Activated T-helper 17 cell treated with anti-CD3 and anti-CD28 coated beads, Interleukin-2, amount 50 U/mL, for 72 hours (primary cell): ENCODE results near the gene BMP6. TPM values are rescaled to one million over a fixed set of nuclear protein-coding genes. Genes with fewer than 3 reads are reported as not detected.
A peak's percentile ranks its signal among the peaks of the same experiment; 100 is the strongest.

Experiments used
- ATAC-seq: fragments of 150-1000 bp; cut with Tn5 transposase; replicated peaks from 2 replicates; pipeline ENCODE4 v1.10.0; 2021; ENCODE audit warnings: mild to moderate bottlenecking, moderate library complexity
- H3K27ac Mint-ChIP-seq: one replicate; pipeline ENCODE4 v1.8.0; 2022; ENCODE audit warnings: mixed read lengths
- H3K27me3 Mint-ChIP-seq: one replicate; pipeline ENCODE4 v1.8.0; 2022; ENCODE audit warnings: mixed read lengths
- H3K36me3 Mint-ChIP-seq: one replicate; pipeline ENCODE4 v1.8.0; 2022; ENCODE audit warnings: low read depth, mild to moderate bottlenecking, mixed read lengths
- H3K4me1 Mint-ChIP-seq: one replicate; pipeline ENCODE4 v1.8.0; 2022; ENCODE audit warnings: mixed read lengths
- H3K4me3 Mint-ChIP-seq: one replicate; pipeline ENCODE4 v1.8.0; 2022; ENCODE audit warnings: mild to moderate bottlenecking, mixed read lengths
- H3K9me3 Mint-ChIP-seq: one replicate; pipeline ENCODE4 v1.8.0; 2022; ENCODE audit warnings: mixed read lengths
- total RNA-seq, 2 donors: library from RNA; stranded (reverse); gene quantifications; one replicate each; pipeline ENCODE4 v1.2.3, GENCODE V29; 2022

The BMP6 gene
- under 1 TPM in 1 of 2 donors, not detected in 1; 0.21 TPM for total RNA-seq

GRCh38 chr6:7725849-7726415 is at the start of gene BMP6:
Gene BMP6, plus strand, starts transcription at chr6:7726099. Its CDS starts 857 bp downstream, at chr6:7726956.
- Mint-ChIP-seq H3K36me3 (no peaks in the 10 kb centered on the region), H3K27ac (no peak within 1 kb of the TSS), H3K4me1 (no peaks in the 10 kb centered on the region), H3K9me3 (no peaks in the 10 kb centered on the region), H3K27me3 (peaks cover 42% of the 10 kb centered on the region), H3K4me3 (peak within 1 kb of the TSS; percentile 61)
- peak; percentile 85 for ATAC-seq

- Mint-ChIP-seq H3K36me3 (no peaks in the 10 kb centered on the region), H3K27me3 (peaks cover 30% of the 10 kb centered on the region), H3K4me3 (no peak overlapping the region), H3K27ac (no peak overlapping the region), H3K4me1 (no peaks in the 10 kb centered on the region), H3K9me3 (no peaks in the 10 kb centered on the region)
- ATAC-seq = no peak
Measured at GRCh38 chr6:7677229-7677628, 48.7 kb upstream of the BMP6 start.

DNA sequence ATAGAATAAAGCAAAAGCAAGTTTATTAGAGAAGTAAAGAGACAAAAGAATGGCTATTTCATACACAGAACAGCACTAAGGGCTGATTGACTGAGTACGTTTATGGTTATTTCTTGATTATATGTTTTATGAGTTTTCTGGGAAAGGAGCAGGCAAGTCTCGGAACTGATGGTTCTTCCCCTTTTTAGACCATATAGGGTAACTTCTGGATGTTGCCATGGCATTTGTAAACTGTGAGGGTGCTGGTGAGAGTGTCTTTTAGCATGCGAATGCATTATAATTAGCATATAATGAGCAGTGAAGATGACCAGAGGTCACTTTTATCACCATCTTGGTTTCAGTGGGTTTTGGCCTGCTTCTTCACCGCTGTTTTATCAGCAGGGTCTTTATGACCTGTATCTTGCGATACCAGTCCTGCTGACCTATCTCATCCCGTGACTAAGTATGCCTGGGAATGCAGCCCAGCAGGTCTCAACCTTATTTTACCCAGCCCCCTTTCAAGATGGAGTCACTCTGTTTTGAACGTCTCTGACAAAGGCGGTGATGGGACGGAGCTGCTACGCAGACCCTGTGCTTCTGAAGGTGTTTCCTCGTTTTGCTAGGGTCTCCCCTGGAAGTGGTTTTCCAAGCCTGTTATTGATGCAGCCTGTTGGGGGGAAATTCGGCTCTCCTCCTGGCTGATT is 45.4 kb upstream of the BMP6 start:
- Mint-ChIP-seq H3K36me3 (no peaks in the 10 kb centered on the region), H3K27me3 (peaks cover 31% of the 10 kb centered on the region), H3K27ac (no peak overlapping the region), H3K4me3 (no peak overlapping the region), H3K9me3 (no peaks in the 10 kb centered on the region), H3K4me1 (no peaks in the 10 kb centered on the region)
- no peak for ATAC-seq

DNA sequence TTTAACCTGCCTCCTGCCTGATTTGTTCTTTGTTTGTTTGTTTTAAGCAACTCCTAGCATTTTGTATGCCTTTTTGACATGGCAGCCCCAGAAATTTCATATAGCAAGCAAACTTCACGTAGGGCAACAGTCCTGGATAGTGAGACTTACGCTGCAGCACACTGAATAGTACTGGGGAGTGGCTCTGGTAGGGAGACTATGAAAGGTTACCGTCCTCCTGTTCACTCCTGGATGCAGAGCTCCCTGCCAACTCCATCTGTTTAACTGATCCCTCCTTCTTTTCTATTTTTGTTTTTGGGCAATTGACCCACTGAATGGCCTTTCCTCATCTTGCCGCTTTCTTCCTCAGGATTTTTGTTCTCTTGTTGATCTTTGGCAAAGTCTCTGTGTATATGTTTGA is 44.5 kb upstream of the BMP6 start:
- ATAC-seq = no peak
- Mint-ChIP-seq H3K36me3 (no peaks in the 10 kb centered on the region), H3K27ac (no peak overlapping the region), H3K27me3 (peaks cover 31% of the 10 kb centered on the region), H3K4me1 (no peaks in the 10 kb centered on the region), H3K4me3 (no peak overlapping the region), H3K9me3 (no peaks in the 10 kb centered on the region)

- no peaks in the 10 kb centered on the region for H3K36me3 Mint-ChIP-seq
- H3K9me3 Mint-ChIP-seq = no peaks in the 10 kb centered on the region
- no peak for ATAC-seq
- H3K27ac Mint-ChIP-seq = no peak overlapping the region
- no peak overlapping the region for H3K4me3 Mint-ChIP-seq
- H3K4me1 Mint-ChIP-seq = no peaks in the 10 kb centered on the region
- peaks cover 35% of the 10 kb centered on the region for H3K27me3 Mint-ChIP-seq
Measured at GRCh38 chr6:7684076-7684475, 41.8 kb upstream of the BMP6 start.

- Mint-ChIP-seq H3K9me3 (no peaks in the 10 kb centered on the region), H3K27me3 (peaks cover 32% of the 10 kb centered on the region), H3K4me1 (no peaks in the 10 kb centered on the region), H3K4me3 (no peak overlapping the region), H3K36me3 (no peaks in the 10 kb centered on the region), H3K27ac (no peak overlapping the region)
- no peak for ATAC-seq
Measured at GRCh38 chr6:7684843-7685242, 41.1 kb upstream of the BMP6 start.

GRCh38 chr6:7685276-7685675 is 40.6 kb upstream of the BMP6 start:
- H3K27ac Mint-ChIP-seq = no peak overlapping the region
- no peaks in the 10 kb centered on the region for H3K9me3 Mint-ChIP-seq
- H3K36me3 Mint-ChIP-seq = no peaks in the 10 kb centered on the region
- ATAC-seq = no peak
- no peak overlapping the region for H3K4me3 Mint-ChIP-seq
- no peaks in the 10 kb centered on the region for H3K4me1 Mint-ChIP-seq
- peaks cover 30% of the 10 kb centered on the region for H3K27me3 Mint-ChIP-seq

DNA sequence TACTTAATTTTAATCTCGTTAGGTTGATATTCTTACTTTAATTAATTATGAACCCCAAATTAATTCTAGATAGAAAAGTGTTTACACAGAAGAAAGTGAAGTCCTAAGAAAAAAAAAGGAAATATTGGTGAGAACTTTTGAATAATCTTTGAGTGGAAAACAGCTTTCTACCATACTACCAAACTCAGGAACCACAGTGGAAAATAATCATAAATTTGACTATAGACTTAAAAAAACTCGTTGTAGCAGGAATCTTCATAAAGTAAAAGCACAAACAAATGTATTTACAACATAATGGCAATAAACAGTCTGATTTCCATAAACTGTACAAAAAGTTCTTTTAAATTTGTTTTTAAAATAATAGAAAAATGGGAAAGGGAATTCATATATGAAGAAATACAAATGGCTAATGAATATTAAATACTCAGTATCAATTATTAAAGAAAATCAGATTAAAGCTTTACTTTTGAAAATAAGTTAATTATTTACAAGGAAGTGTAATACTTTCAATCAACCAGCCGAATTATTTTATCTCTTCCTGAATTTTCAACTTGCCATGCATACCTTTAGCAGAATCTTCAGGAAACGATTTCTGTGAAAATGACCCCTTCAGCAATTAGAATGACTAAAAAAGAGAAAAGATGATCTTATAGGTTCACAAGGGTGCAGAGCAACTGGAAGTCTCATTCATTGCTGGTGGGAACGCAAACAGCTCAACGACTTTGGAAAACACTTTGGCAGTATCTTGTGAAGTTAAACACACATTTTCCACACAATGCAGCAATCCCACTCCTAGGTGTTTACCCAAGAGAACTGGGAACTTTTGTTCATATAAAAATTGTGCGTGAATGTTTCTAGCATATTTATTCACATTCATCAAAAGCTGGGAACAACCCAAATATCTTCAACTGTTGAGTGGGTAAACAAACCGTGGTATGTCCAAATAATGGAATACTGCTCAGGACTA is 38.5 kb upstream of the BMP6 start:
- Mint-ChIP-seq H3K27me3 (peaks cover 29% of the 10 kb centered on the region), H3K36me3 (no peaks in the 10 kb centered on the region)
- no peak for ATAC-seq

GRCh38 chr6:7691021-7691420 is 34.9 kb upstream of the BMP6 start:
- H3K4me1 Mint-ChIP-seq = no peaks in the 10 kb centered on the region
- ATAC-seq = no peak
- no peak overlapping the region for H3K4me3 Mint-ChIP-seq
- no peak overlapping the region for H3K27ac Mint-ChIP-seq
- peaks cover 32% of the 10 kb centered on the region for H3K27me3 Mint-ChIP-seq
- no peaks in the 10 kb centered on the region for H3K9me3 Mint-ChIP-seq
- H3K36me3 Mint-ChIP-seq = no peaks in the 10 kb centered on the region

More for the DNA sequence above, 38.5 kb upstream of the BMP6 start:
- Mint-ChIP-seq H3K9me3 (no peaks in the 10 kb centered on the region), H3K4me1 (no peaks in the 10 kb centered on the region), H3K4me3 (no peak overlapping the region), H3K27ac (no peak overlapping the region)

GRCh38 chr6:7691675-7692452 is 34.0 kb upstream of the BMP6 start:
- H3K4me1 Mint-ChIP-seq = no peaks in the 10 kb centered on the region
- peaks cover 32% of the 10 kb centered on the region for H3K27me3 Mint-ChIP-seq
- no peaks in the 10 kb centered on the region for H3K9me3 Mint-ChIP-seq
- no peak overlapping the region for H3K4me3 Mint-ChIP-seq
- peak; percentile 37 for ATAC-seq
- H3K27ac Mint-ChIP-seq = no peak overlapping the region
- H3K36me3 Mint-ChIP-seq = no peaks in the 10 kb centered on the region

- H3K4me3 Mint-ChIP-seq = no peak overlapping the region
- no peak for ATAC-seq
- H3K36me3 Mint-ChIP-seq = no peaks in the 10 kb centered on the region
- peaks cover 4% of the 10 kb centered on the region for H3K4me1 Mint-ChIP-seq
- H3K9me3 Mint-ChIP-seq = no peaks in the 10 kb centered on the region
- H3K27ac Mint-ChIP-seq = no peak overlapping the region
- H3K27me3 Mint-ChIP-seq = peaks cover 32% of the 10 kb centered on the region
Measured at GRCh38 chr6:7692453-7692784, 33.5 kb upstream of the BMP6 start.

DNA sequence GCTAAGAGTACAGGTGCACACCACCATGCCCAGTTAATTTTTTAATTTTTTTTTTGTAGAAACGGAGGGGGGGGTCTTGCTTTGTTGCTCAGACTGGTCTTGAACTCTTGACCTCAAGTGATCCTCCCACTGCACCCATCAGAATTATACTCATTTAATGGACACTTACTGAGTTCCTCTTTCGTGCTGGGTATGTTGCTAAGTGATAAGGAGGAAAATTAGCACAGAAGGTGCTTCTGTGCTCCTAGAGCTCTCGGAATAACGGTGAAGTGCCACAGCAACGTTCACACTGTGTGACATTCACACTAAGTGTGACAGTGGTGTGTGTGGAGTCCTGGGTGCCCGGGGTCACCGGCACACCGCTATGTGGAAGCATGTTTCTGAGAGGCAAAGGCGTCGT is 32.1 kb upstream of the BMP6 start:
- Mint-ChIP-seq H3K27me3 (peaks cover 25% of the 10 kb centered on the region), H3K4me3 (no peak overlapping the region), H3K4me1 (peaks cover 13% of the 10 kb centered on the region), H3K9me3 (no peaks in the 10 kb centered on the region), H3K27ac (no peak overlapping the region), H3K36me3 (no peaks in the 10 kb centered on the region)
- ATAC-seq = no peak

DNA sequence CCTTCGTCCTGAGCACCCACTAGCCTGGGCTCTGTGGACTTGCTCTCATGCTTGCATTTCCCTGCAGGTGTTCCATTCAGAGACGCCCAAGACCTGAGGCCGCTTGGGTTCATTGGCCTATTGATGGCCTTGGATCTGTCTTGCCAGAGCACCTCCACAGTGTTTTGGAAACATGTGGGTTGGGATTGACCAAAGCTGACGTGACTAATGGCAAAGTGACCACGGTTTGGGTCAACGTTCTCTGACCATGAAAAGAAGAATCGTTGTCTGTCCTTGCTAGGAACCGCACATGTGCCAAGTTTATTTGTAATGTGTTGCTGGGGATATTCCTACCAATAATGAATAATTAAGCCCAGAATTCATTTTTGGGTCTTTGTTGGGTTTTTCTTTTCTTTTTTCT is 29.8 kb upstream of the BMP6 start:
- no peak overlapping the region for H3K4me3 Mint-ChIP-seq
- H3K36me3 Mint-ChIP-seq = no peaks in the 10 kb centered on the region
- H3K27ac Mint-ChIP-seq = no peak overlapping the region
- peaks cover 22% of the 10 kb centered on the region for H3K27me3 Mint-ChIP-seq
- H3K9me3 Mint-ChIP-seq = no peaks in the 10 kb centered on the region
- ATAC-seq = no peak
- peaks cover 13% of the 10 kb centered on the region for H3K4me1 Mint-ChIP-seq

- Mint-ChIP-seq H3K4me1 (peaks cover 13% of the 10 kb centered on the region), H3K9me3 (no peaks in the 10 kb centered on the region), H3K4me3 (peak overlapping the region; percentile 4), H3K27me3 (peaks cover 19% of the 10 kb centered on the region), H3K27ac (peak overlapping the region; percentile 48), H3K36me3 (no peaks in the 10 kb centered on the region)
- peak; percentile 54 for ATAC-seq
Measured at GRCh38 chr6:7697432-7697819, 28.5 kb upstream of the BMP6 start.
